SKM-1 treated with dmso at 0.1 percent for 144 hours (cell line): Measurements from ENCODE around the gene SLC39A11.
A peak's percentile ranks its signal among the peaks of the same experiment; 100 is the strongest.

Source experiments
- DNase-seq: peaks from one replicate; lab custom pipeline; 2025; ENCODE audit not compliant: unreplicated experiment; lab: John Stamatoyannopoulos, UW

SLC39A11 gene

GRCh38 chr17:72984145-72984925, 108.2 kb downstream of the SLC39A11 start:
- no peak for DNase-seq

- DNase-seq = no peak
Observed at GRCh38 chr17:72982680-72983079, 109.8 kb downstream of the SLC39A11 start.

GRCh38 chr17:72978593-72979218, 113.8 kb downstream of the SLC39A11 start:
- no peak for DNase-seq

GRCh38 chr17:72977771-72978417, 114.6 kb downstream of the SLC39A11 start:
- peak; percentile 30 for DNase-seq

- DNase-seq = no peak
Observed at GRCh38 chr17:72976971-72977770, 115.3 kb downstream of the SLC39A11 start.

- no peak for DNase-seq
Observed at GRCh38 chr17:72975509-72975908, 117.0 kb downstream of the SLC39A11 start.

- no peak for DNase-seq
Observed at GRCh38 chr17:72974605-72975232, 117.8 kb downstream of the SLC39A11 start.

- DNase-seq = no peak
Observed at GRCh38 chr17:72972263-72972951, 120.1 kb downstream of the SLC39A11 start.

GRCh38 chr17:72971226-72971880, 121.1 kb downstream of the SLC39A11 start:
- no peak for DNase-seq

- no peak for DNase-seq
Observed at GRCh38 chr17:72970797-72971196, 121.7 kb downstream of the SLC39A11 start.

GRCh38 chr17:72970246-72970645, 122.2 kb downstream of the SLC39A11 start:
- DNase-seq = no peak

- no peak for DNase-seq
Observed at GRCh38 chr17:72969293-72969906, 123.1 kb downstream of the SLC39A11 start.

- no peak for DNase-seq
Observed at GRCh38 chr17:72968798-72969197, 123.7 kb downstream of the SLC39A11 start.

- DNase-seq = no peak
Observed at GRCh38 chr17:72967977-72968585, 124.4 kb downstream of the SLC39A11 start.

- DNase-seq = no peak
Observed at GRCh38 chr17:72967277-72967970, 125.1 kb downstream of the SLC39A11 start.

GRCh38 chr17:72962106-72962505, 130.4 kb downstream of the SLC39A11 start:
- no peak for DNase-seq

GRCh38 chr17:72955391-72956140, 136.9 kb downstream of the SLC39A11 start:
- DNase-seq = no peak

- DNase-seq = no peak
Observed at GRCh38 chr17:72954579-72954978, 137.9 kb downstream of the SLC39A11 start.
